Caco-2 (cell line): ENCODE results near the gene TENM3. TPM values are rescaled to one million over a fixed set of nuclear protein-coding genes. Genes with fewer than 3 reads are reported as not detected.

Source experiments
- BruUV-seq: library from RNA; stranded (reverse); fragments of 400-500 nt; replicated peaks from 2 replicates; lab custom pipeline; 2021; lab: Mats Ljungman, UMichigan
- CTCF ChIA-PET: fragments of 300-600 bp; sonication (Branson Sonifier 250); formaldehyde crosslinking; loops from one replicate; lab custom pipeline; 2022; ENCODE audit warnings: antibody characterized with exemption; lab: Charles Lee
- POLR2A ChIA-PET: fragments of 300-600 bp; sonication (Branson Sonifier 250); formaldehyde crosslinking; loops from one replicate; lab custom pipeline; 2022; ENCODE audit warnings: antibody characterized with exemption; lab: Charles Lee
- DNase-seq, 2 experiments: peaks; one replicate each; pipeline versions ENCODE4 v3.0.0 to v3.0.0-alpha.2; 2020 to 2022
- H3K27me3 ChIP-seq: replicated peaks from 2 replicates; pipeline ENCODE4 v1.6.0; 2011; ENCODE audit warnings: low read length; ENCODE audit not compliant: control insufficient read depth, insufficient read depth
- H3K36me3 ChIP-seq: 2 replicates; pipeline ENCODE4 v1.5.1; 2011; ENCODE audit warnings: low read length; ENCODE audit not compliant: control insufficient read depth, insufficient read depth
- H3K4me1 ChIP-seq: fragments of 250-450 bp; sonication (Bioruptor Pico); 2 replicates; pipeline ENCODE4 v1.5.1; 2020; ENCODE audit warnings: mild to moderate bottlenecking
- H3K4me3 ChIP-seq: 2 replicates; pipeline ENCODE4 v1.5.1; 2011; ENCODE audit warnings: low read depth, mild to moderate bottlenecking, control low read depth, low read length
- H3K9me3 ChIP-seq: fragments of 250-450 bp; sonication (Bioruptor Pico); 2 replicates; pipeline ENCODE4 v1.5.1; 2020; ENCODE audit warnings: mild to moderate bottlenecking, moderate library complexity
- H3K27ac Mint-ChIP-seq: one replicate; pipeline ENCODE4 v1.8.0; 2022; ENCODE audit warnings: mixed read lengths; ENCODE audit not compliant: unreplicated experiment
- H3K27me3 Mint-ChIP-seq: one replicate; pipeline ENCODE4 v1.8.0; 2022; ENCODE audit warnings: mixed read lengths; ENCODE audit not compliant: insufficient read depth, unreplicated experiment
- H3K36me3 Mint-ChIP-seq: one replicate; pipeline ENCODE4 v1.8.0; 2022; ENCODE audit warnings: mild to moderate bottlenecking, mixed read lengths; ENCODE audit not compliant: insufficient read depth, unreplicated experiment
- H3K4me1 Mint-ChIP-seq: one replicate; pipeline ENCODE4 v1.8.0; 2022; ENCODE audit warnings: low read depth, mixed read lengths; ENCODE audit not compliant: unreplicated experiment
- H3K4me3 Mint-ChIP-seq: one replicate; pipeline ENCODE4 v1.8.0; 2022; ENCODE audit warnings: mild to moderate bottlenecking, moderate library complexity, mixed read lengths; ENCODE audit not compliant: unreplicated experiment
- H3K9me3 Mint-ChIP-seq: one replicate; pipeline ENCODE4 v1.8.0; 2022; ENCODE audit warnings: mixed read lengths; ENCODE audit not compliant: unreplicated experiment
- CTCF ChIP-seq, 2 experiments: fragments of 200-600 bp in 1 of 2; IDR thresholded peaks; 1 replicate in 1 of 2; 2 replicates in 1 of 2; pipeline versions ENCODE4 v1.5.1 to v1.8.0; 2011 to 2022; ENCODE audit warnings: antibody characterized with exemption in 1 of 2, control low read depth in 1 of 2, inconsistent platforms in 1 of 2, low read depth in 1 of 2, low read length in 1 of 2, mild to moderate bottlenecking in 1 of 2, moderate library complexity in 1 of 2; ENCODE audit not compliant: insufficient read depth in 1 of 2, severe bottlenecking in 1 of 2, unreplicated experiment in 1 of 2
- intact Hi-C: fragments of 100-400 bp; cut with micrococcal nuclease; formaldehyde crosslinking; loops from one replicate; pipeline ENCODE4 v1.10.0; 2022; ENCODE audit not compliant: unreplicated experiment
- total RNA-seq: library from RNA; stranded (reverse); gene quantifications from 2 replicates; pipeline ENCODE4 v1.2.3, GENCODE V29; 2022

Gene TENM3
- total RNA-seq, 1 experiment from 2014 or later = 94.7 TPM

- Mint-ChIP-seq H3K27ac (peak overlapping the region; percentile 76), H3K27me3 (no peaks in the 10 kb centered on the region), H3K4me3 (peak overlapping the region; percentile 68), H3K36me3 (peaks cover 59% of the 10 kb centered on the region), H3K4me1 (peaks cover 27% of the 10 kb centered on the region), H3K9me3 (peaks cover 10% of the 10 kb centered on the region)
- no TSS peak for BruUV-seq
- POLR2A ChIA-PET = interaction anchor here (0.5 kb wide), 1 partner anchor 76 kb away, joined by 3 read pairs; no protein-coding TSS in a partner anchor
- TF ChIP-seq CTCF (IDR thresholded peaks at IDR 0.05; ENCODE audit: insufficient read depth in 1 of 2, low read depth in 1 of 2, low read length in 1 of 2, severe bottlenecking in 1 of 2, unreplicated experiment in 1 of 2) = no peak
- CTCF ChIA-PET = no interaction called here
- no peaks in the 10 kb centered on the region for H3K27me3 ChIP-seq
- H3K4me1 ChIP-seq = peaks cover 11% of the 10 kb centered on the region
- no peak overlapping the region for H3K4me3 ChIP-seq
- no peaks in the 10 kb centered on the region for H3K36me3 ChIP-seq
- DNase-seq = no peak
- intact Hi-C loops = no loop called here
- no peaks in the 10 kb centered on the region for H3K9me3 ChIP-seq
Observed at GRCh38 chr4:182246401-182247205, 3.4 kb downstream of the TENM3 start.

GRCh38 chr4:182248295-182248694, 5.1 kb downstream of the TENM3 start:
- Mint-ChIP-seq H3K36me3 (peaks cover 59% of the 10 kb centered on the region), H3K4me3 (no peak overlapping the region), H3K27ac (no peak overlapping the region), H3K4me1 (peaks cover 19% of the 10 kb centered on the region), H3K9me3 (peaks cover 5% of the 10 kb centered on the region), H3K27me3 (no peaks in the 10 kb centered on the region)
- ChIA-PET CTCF (no interaction called here), POLR2A (no interaction called here)
- no peaks in the 10 kb centered on the region for H3K27me3 ChIP-seq
- H3K4me1 ChIP-seq = peaks cover 8% of the 10 kb centered on the region; the same call in 1 of the 2 replicates
- intact Hi-C loops = no loop called here
- no peaks in the 10 kb centered on the region for H3K36me3 ChIP-seq
- DNase-seq = no peak
- H3K4me3 ChIP-seq = no peak overlapping the region
- BruUV-seq = no TSS peak
- no peaks in the 10 kb centered on the region for H3K9me3 ChIP-seq
- no peak for TF ChIP-seq CTCF (IDR thresholded peaks at IDR 0.05; ENCODE audit: insufficient read depth in 1 of 2, low read depth in 1 of 2, low read length in 1 of 2, severe bottlenecking in 1 of 2, unreplicated experiment in 1 of 2)

- no peaks in the 10 kb centered on the region for H3K36me3 ChIP-seq
- no peaks in the 10 kb centered on the region for H3K9me3 ChIP-seq
- CTCF ChIA-PET = no interaction called here
- no peak for DNase-seq
- H3K4me1 ChIP-seq = peaks cover 10% of the 10 kb centered on the region; the same call in 1 of the 2 replicates
- no peak overlapping the region for H3K4me3 ChIP-seq
- H3K27ac Mint-ChIP-seq = no peak overlapping the region
- H3K27me3 ChIP-seq = no peaks in the 10 kb centered on the region
- no peak for TF ChIP-seq CTCF (IDR thresholded peaks at IDR 0.05; ENCODE audit: insufficient read depth in 1 of 2, low read depth in 1 of 2, low read length in 1 of 2, severe bottlenecking in 1 of 2, unreplicated experiment in 1 of 2)
- peaks cover 19% of the 10 kb centered on the region for H3K4me1 Mint-ChIP-seq
- H3K9me3 Mint-ChIP-seq = no peaks in the 10 kb centered on the region
- intact Hi-C loops = no loop called here
- peaks cover 63% of the 10 kb centered on the region for H3K36me3 Mint-ChIP-seq
- POLR2A ChIA-PET = no interaction called here
- H3K27me3 Mint-ChIP-seq = no peaks in the 10 kb centered on the region
- H3K4me3 Mint-ChIP-seq = no peak overlapping the region
- no TSS peak for BruUV-seq
Observed at GRCh38 chr4:182250446-182250845, 7.2 kb downstream of the TENM3 start.
